ENCODE data around the gene RNF133. TPM values are rescaled to one million over a fixed set of nuclear protein-coding genes. Genes with fewer than 3 reads are reported as not detected.
"Not testable (repeated sequence)": the region's sequence is repeated elsewhere in the genome, so short reads cannot be mapped to it uniquely, and the experiment has no call there.

The RNF133 gene
- total RNA-seq, 1 donor from 2014 or later = not detected

- no peak overlapping the region for H3K4me3 ChIP-seq (ENCODE audit: low read depth, low read length)
- no peak for TF ChIP-seq CTCF (conservative IDR thresholded peaks at IDR 0.05; ENCODE audit: low read depth, low read length)
- no peak for DNase-seq (ENCODE audit: low read depth)
These were observed 19.1 kb downstream of the RNF133 start for GRCh38 chr7:122679813-122680212.

DNA sequence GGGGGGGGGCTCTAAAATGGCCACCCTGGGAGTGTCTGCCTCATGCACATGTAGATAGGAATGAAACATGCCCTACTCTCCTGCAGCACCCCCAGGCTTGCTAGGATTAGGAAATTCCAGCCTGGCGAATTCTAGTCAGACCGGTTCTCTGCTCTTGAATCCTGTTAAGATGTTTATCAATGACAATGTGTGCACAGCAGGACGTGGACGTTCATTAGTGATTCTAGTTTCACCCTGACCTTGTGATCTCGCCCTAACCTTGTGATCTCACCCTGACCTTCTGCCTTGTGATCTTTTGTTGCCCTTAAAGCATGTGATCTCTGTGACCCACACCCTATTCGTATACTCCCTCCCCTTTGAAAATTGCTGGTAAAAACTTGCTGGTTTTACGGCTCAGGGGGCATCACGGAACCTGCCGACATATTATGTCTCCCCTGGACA is 19.6 kb downstream of the RNF133 start:
- H3K4me3 ChIP-seq (ENCODE audit: low read depth, low read length); DNase-seq (ENCODE audit: low read depth): not testable (repeated sequence)

DNA sequence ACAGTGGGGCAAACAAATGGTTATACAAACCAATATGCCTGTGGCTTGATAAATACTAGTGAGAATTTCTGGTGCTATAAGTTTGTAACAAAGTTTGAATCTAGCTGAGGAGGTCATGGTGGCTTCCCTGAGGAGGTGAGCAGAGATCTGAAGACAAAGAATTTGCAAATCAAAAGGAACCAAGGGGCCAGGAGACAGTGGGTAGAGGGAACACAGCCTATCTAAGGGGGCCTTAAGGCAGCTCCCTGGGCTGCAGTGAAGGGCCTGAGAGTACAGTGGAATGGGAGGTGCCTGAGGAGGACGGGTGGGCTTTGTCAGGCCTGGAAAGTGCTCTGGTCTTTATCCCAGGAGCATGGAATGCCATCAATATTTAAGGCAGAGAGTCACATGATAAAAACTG is 21.8 kb downstream of the RNF133 start:
- no peak overlapping the region for H3K4me3 ChIP-seq (ENCODE audit: low read depth, low read length)
- no peak for TF ChIP-seq CTCF (conservative IDR thresholded peaks at IDR 0.05; ENCODE audit: low read depth, low read length)
- no peak for DNase-seq (ENCODE audit: low read depth)

- DNase-seq (ENCODE audit: low read depth) = no peak
- H3K4me3 ChIP-seq (ENCODE audit: low read depth, low read length) = no peak overlapping the region
- no peak for TF ChIP-seq CTCF (conservative IDR thresholded peaks at IDR 0.05; ENCODE audit: low read depth, low read length)
These were observed 22.5 kb downstream of the RNF133 start for GRCh38 chr7:122676466-122676865.

- no peak for TF ChIP-seq CTCF (conservative IDR thresholded peaks at IDR 0.05; ENCODE audit: low read depth, low read length)
- H3K4me3 ChIP-seq (ENCODE audit: low read depth, low read length) = no peak overlapping the region
- DNase-seq (ENCODE audit: low read depth) = no peak
These were observed 23.3 kb downstream of the RNF133 start for GRCh38 chr7:122675621-122676020.

DNA sequence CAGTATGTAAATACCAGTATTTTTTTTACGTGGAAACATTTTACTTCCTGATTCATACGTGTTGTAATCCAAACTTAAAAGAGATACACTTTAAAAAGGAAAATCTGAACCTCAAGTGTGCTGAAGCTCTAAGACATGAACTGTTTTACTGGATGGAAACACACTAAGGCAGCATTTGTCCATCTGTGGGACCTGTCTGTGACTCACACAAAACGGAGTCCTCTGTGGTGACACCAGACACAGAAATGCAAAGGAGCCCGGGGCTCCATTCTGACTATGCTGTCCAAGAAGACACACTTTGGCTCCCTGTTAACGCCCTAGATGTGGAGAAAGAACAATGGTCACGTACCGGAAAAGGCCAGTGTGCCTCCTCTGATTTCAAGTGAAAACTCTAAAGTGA is 23.9 kb downstream of the RNF133 start:
- DNase-seq (ENCODE audit: low read depth) = no peak

DNA sequence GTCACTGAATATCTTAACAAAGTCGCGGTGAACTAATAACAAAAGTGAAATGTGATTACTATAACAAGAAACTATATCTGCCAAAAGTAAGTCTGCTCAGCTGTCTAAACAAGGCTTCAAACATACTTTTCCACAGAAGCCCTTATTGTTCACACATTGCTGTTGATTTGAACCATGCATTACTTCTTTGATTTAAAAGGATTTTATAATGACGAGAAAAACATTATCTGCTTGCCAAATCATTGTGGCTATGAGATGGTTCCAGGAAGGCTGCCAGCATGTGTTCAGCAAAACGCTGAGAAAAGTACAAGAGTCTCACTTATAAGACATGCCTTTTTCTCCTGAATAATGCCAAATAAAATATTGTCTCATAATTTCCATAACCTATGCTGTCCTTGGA is 24.4 kb downstream of the RNF133 start:
- H3K4me3 ChIP-seq (ENCODE audit: low read depth, low read length) = no peak overlapping the region
- TF ChIP-seq CTCF (conservative IDR thresholded peaks at IDR 0.05; ENCODE audit: low read depth, low read length) = no peak
- DNase-seq (ENCODE audit: low read depth) = no peak

More for the DNA sequence above, 23.9 kb downstream of the RNF133 start:
- TF ChIP-seq CTCF (conservative IDR thresholded peaks at IDR 0.05; ENCODE audit: low read depth, low read length) = no peak
- no peak overlapping the region for H3K4me3 ChIP-seq (ENCODE audit: low read depth, low read length)

GRCh38 chr7:122673951-122674350 is 25.0 kb downstream of the RNF133 start:
- DNase-seq (ENCODE audit: low read depth) = no peak
- TF ChIP-seq CTCF (conservative IDR thresholded peaks at IDR 0.05; ENCODE audit: low read depth, low read length) = no peak
- no peak overlapping the region for H3K4me3 ChIP-seq (ENCODE audit: low read depth, low read length)

All from epithelial cell of proximal tubule (primary cell).